OCI-LY3 (cell line): ENCODE data around the gene HDC.

ENCODE experiments used
- H2AFZ ChIP-seq: fragments of 200-600, 300-600 bp; shearing (Covaris generic); 2 replicates; pipeline ENCODE4 v1.6.0; 2014; ENCODE audit warnings: antibody characterized with exemption, low read depth, low read length
- H3K27ac ChIP-seq: fragments of 200-600, 300-600 bp; sonication (generic); 2 replicates; pipeline ENCODE4 v1.5.1; 2014; ENCODE audit warnings: mild to moderate bottlenecking, low read length, moderate library complexity, mixed read lengths
- H3K27me3 ChIP-seq: fragments of 200-600, 300-600 bp; sonication (generic); 2 replicates; pipeline ENCODE4 v1.6.1; 2014; ENCODE audit warnings: low read depth, low read length, mixed read lengths
- H3K36me3 ChIP-seq: fragments of 200-600, 300-600 bp; sonication (generic); replicated peaks from 2 replicates; pipeline ENCODE3; 2014; ENCODE audit warnings: low read depth, low read length, mixed read lengths
- H3K4me1 ChIP-seq: fragments of 300-600, 200-600 bp; sonication (generic); 2 replicates; pipeline ENCODE4 v1.6.1; 2014; ENCODE audit warnings: low read length, mixed read lengths
- H3K4me2 ChIP-seq: fragments of 200-600, 300-600 bp; sonication (generic); 2 replicates; pipeline ENCODE4 v1.6.1; 2014; ENCODE audit warnings: low read length, mixed read lengths
- H3K4me3 ChIP-seq: fragments of 300-600, 200-600 bp; sonication (generic); 2 replicates; pipeline ENCODE4 v1.5.1; 2014; ENCODE audit warnings: antibody characterized with exemption, mild to moderate bottlenecking, low read length, moderate library complexity
- H3K79me2 ChIP-seq: fragments of 300-600, 200-600 bp; shearing (Covaris generic); 2 replicates; pipeline ENCODE4 v1.6.1; 2014; ENCODE audit warnings: mild to moderate bottlenecking, low read length, mixed read lengths
- H3K9ac ChIP-seq: fragments of 300-600, 200-600 bp; shearing (Covaris generic); 2 replicates; pipeline ENCODE4 v1.6.0; 2014; ENCODE audit warnings: mild to moderate bottlenecking, low read length, moderate library complexity
- H3K9me3 ChIP-seq: fragments of 200-600, 300-600 bp; shearing (Covaris generic); 2 replicates; pipeline ENCODE4 v1.6.1; 2014; ENCODE audit warnings: low read length, mixed read lengths; ENCODE audit not compliant: insufficient read depth
- H4K20me1 ChIP-seq: fragments of 200-600, 300-600 bp; sonication (generic); 2 replicates; pipeline ENCODE4 v1.6.1; 2016; ENCODE audit warnings: low read length, mixed read lengths; ENCODE audit not compliant: insufficient read depth
- EZH2phosphoT487 ChIP-seq: fragments of 200-600 bp; shearing (Covaris generic); IDR thresholded peaks from 2 replicates; pipeline ENCODE4 v1.6.1; 2018; ENCODE audit warnings: antibody characterized with exemption, mixed run types, low read depth
- TF ChIP-seq, protein P1 (sequence below): fragments of 200-600, 300-600 bp; sonication (generic); IDR thresholded peaks from 2 replicates; pipeline ENCODE4 v1.5.1; 2014; ENCODE audit warnings: antibody characterized with exemption, low read length, low read depth

Gene HDC

DNA sequence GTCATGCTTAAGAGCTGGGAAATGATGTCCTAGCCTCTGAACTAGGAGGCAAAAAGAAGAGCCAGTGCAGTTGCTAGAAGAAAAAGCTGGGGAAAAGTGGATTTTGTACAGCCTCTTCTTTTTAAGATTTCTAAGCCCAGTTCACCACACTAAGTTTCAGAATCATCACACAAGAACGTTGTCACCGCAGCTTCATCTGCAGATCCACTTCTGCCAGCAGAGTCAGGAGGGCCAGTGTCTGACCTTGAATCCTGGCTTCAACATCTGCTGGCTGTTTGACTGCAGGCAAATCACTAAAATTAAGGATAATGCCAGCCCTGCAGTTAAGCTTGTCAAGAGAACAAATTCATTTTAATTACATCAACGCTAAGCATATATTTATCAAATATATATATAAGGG lies 36.2 kb downstream of the HDC start:
- H3K27me3 ChIP-seq: no peaks in the 10 kb centered on the region
- H3K4me1 ChIP-seq: peaks cover 6% of the 10 kb centered on the region; the same call in 1 of the 2 replicates
- H3K27ac ChIP-seq: no peak overlapping the region
- H3K9me3 ChIP-seq: no peaks in the 10 kb centered on the region
- no peaks in the 10 kb centered on the region for H3K79me2 ChIP-seq
- no peaks in the 10 kb centered on the region for H4K20me1 ChIP-seq
- H3K9ac ChIP-seq: no peak overlapping the region
- H3K4me3 ChIP-seq: no peak overlapping the region
- H3K4me2 ChIP-seq: no peak overlapping the region
- TF ChIP-seq EZH2phosphoT487: no peak
- no peak overlapping the region for H2AFZ ChIP-seq
- no peaks in the 10 kb centered on the region for H3K36me3 ChIP-seq

DNA sequence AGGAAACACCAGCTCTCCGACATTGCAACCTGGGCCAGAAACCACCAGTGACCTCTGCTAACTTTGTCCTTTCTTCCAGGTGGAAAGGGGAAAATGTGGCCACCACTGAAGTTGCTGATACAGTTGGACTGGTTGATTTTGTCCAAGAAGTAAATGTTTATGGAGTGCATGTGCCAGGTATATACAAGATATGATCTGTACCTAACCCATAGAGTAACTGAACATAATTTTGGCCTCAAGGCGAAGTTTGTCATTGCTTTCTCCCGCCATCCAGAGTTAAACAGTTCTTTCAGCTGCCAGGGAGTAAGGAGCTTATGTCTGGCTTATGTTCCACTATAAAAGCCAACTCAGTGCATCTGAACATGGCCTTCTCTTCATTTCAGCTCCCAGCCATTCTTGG lies 36.7 kb downstream of the HDC start:
- Histone ChIP-seq H3K79me2 (no peaks in the 10 kb centered on the region), H3K9me3 (no peaks in the 10 kb centered on the region), H3K27me3 (no peaks in the 10 kb centered on the region), H2AFZ (no peak overlapping the region), H3K4me2 (no peak overlapping the region), H4K20me1 (no peaks in the 10 kb centered on the region), H3K4me1 (peaks cover 6% of the 10 kb centered on the region; the same call in 1 of the 2 replicates), H3K36me3 (no peaks in the 10 kb centered on the region), H3K27ac (no peak overlapping the region), H3K4me3 (no peak overlapping the region), H3K9ac (no peak overlapping the region)
- TF ChIP-seq EZH2phosphoT487: no peak
- TF ChIP-seq, protein P1, sequence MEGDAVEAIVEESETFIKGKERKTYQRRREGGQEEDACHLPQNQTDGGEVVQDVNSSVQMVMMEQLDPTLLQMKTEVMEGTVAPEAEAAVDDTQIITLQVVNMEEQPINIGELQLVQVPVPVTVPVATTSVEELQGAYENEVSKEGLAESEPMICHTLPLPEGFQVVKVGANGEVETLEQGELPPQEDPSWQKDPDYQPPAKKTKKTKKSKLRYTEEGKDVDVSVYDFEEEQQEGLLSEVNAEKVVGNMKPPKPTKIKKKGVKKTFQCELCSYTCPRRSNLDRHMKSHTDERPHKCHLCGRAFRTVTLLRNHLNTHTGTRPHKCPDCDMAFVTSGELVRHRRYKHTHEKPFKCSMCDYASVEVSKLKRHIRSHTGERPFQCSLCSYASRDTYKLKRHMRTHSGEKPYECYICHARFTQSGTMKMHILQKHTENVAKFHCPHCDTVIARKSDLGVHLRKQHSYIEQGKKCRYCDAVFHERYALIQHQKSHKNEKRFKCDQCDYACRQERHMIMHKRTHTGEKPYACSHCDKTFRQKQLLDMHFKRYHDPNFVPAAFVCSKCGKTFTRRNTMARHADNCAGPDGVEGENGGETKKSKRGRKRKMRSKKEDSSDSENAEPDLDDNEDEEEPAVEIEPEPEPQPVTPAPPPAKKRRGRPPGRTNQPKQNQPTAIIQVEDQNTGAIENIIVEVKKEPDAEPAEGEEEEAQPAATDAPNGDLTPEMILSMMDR: no peak

DNA sequence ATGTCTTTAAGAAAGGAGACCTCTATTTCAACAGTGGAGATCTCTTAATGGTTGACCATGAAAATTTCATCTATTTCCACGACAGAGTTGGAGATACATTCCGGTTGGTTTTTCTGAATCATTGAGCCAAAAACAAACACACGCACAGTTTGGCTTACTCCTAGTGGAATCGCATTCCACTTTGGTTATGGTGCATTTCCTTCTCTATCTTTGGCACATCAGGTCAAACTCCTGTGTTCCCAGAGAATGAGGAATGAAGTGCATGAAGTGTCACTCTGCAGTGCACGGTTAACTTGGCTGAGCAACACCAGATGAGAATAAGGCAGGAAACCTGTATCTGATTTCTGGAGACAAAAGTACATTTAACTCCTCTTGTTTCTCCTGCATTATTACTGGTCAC lies 38.5 kb downstream of the HDC start:
- Histone ChIP-seq H3K4me1 (no peaks in the 10 kb centered on the region), H3K9ac (no peak overlapping the region), H3K4me3 (no peak overlapping the region), H3K27me3 (peaks cover 2% of the 10 kb centered on the region; the same call in 1 of the 2 replicates), H3K79me2 (no peaks in the 10 kb centered on the region), H3K36me3 (no peaks in the 10 kb centered on the region), H3K27ac (no peak overlapping the region), H4K20me1 (no peaks in the 10 kb centered on the region), H3K9me3 (no peaks in the 10 kb centered on the region), H2AFZ (no peak overlapping the region), H3K4me2 (no peak overlapping the region)
- TF ChIP-seq EZH2phosphoT487: no peak

DNA sequence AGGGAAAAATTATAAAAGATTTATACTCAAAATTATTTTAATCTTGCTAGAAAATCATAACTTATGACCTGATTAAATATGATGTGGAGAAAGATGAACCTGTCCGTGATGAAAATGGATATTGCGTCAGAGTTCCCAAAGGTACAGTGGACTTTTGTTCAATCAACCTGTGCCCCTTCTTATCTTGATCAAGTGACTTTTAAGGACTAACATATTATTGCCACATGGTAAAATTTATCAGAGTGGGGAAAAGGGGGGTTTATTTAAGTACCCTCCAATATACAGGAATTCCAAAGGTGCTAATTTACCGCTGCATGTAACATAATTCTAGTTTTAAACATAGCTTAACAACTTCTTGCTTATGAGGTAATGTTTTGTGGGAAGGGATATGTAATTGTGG lies 39.6 kb downstream of the HDC start:
- H3K4me2 ChIP-seq: no peak overlapping the region
- no peaks in the 10 kb centered on the region for H3K36me3 ChIP-seq
- no peak overlapping the region for H3K4me3 ChIP-seq

DNA sequence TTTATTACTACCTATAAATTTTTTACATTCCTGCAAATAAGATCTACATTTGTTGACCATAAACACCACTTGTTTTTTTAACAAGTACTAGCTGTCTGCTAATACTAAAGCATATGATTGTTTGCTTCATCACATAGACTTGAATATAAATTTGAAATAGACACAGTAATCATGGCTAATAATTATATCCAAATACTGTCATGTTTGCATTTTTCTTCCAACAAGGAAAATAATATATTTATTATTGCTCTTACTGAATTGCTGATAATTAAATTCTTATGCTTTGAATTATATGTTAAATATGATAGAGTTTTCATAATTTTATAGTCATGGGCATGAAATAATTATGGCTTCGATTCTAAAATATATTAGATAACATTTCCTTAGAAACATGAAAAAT lies 40.5 kb downstream of the HDC start:
- Histone ChIP-seq H4K20me1 (no peaks in the 10 kb centered on the region), H3K27ac (no peak overlapping the region), H3K4me3 (no peak overlapping the region), H3K9me3 (no peaks in the 10 kb centered on the region), H3K9ac (no peak overlapping the region), H3K79me2 (no peaks in the 10 kb centered on the region), H3K4me2 (no peak overlapping the region), H3K27me3 (peaks cover 4% of the 10 kb centered on the region; the same call in 1 of the 2 replicates), H2AFZ (no peak overlapping the region), H3K36me3 (no peaks in the 10 kb centered on the region), H3K4me1 (no peaks in the 10 kb centered on the region)
- TF ChIP-seq, protein P1: no peak
- no peak for TF ChIP-seq EZH2phosphoT487

More for the DNA sequence above, 39.6 kb downstream of the HDC start:
- Histone ChIP-seq H3K4me1 (no peaks in the 10 kb centered on the region), H2AFZ (no peak overlapping the region), H3K27me3 (peaks cover 2% of the 10 kb centered on the region; the same call in 1 of the 2 replicates), H3K9me3 (no peaks in the 10 kb centered on the region), H3K79me2 (no peaks in the 10 kb centered on the region), H4K20me1 (no peaks in the 10 kb centered on the region), H3K9ac (no peak overlapping the region), H3K27ac (no peak overlapping the region)
- TF ChIP-seq, protein P1: no peak
- TF ChIP-seq EZH2phosphoT487: no peak
